WTC11 (cell line): ENCODE data around the gene SLC31A1. TPM values are rescaled to one million over a fixed set of nuclear protein-coding genes. Genes with fewer than 3 reads are reported as not detected.

ENCODE experiments used
- ATAC-seq: fragments of 200-7000 bp; cut with Tn5 transposase; 2 replicates; pipeline ENCODE4 v1.10.0; 2021; ENCODE audit warnings: mild to moderate bottlenecking, moderate library complexity
- CTCF ChIA-PET: fragments of 300-600 bp; sonication (Branson Sonifier 250); formaldehyde crosslinking; loops from one replicate; lab custom pipeline; 2021; ENCODE audit warnings: antibody characterized with exemption; lab: Charles Lee
- POLR2A ChIA-PET: fragments of 350-600 bp; sonication (Branson Sonifier 250); formaldehyde crosslinking; loops from one replicate; lab custom pipeline; 2021; ENCODE audit warnings: antibody characterized with exemption; lab: Charles Lee
- DNase-seq: peaks from one replicate; pipeline ENCODE4 v3.0.0; 2021; ENCODE audit warnings: low spot score
- H3K27ac Mint-ChIP-seq: 2 replicates; pipeline ENCODE4 v1.8.0; 2021; ENCODE audit warnings: mixed read lengths
- H3K27me3 Mint-ChIP-seq: 2 replicates; pipeline ENCODE4 v1.8.0; 2021; ENCODE audit warnings: low read depth, mild to moderate bottlenecking, moderate library complexity, mixed read lengths
- H3K36me3 Mint-ChIP-seq: 2 replicates; pipeline ENCODE4 v1.8.0; 2021; ENCODE audit warnings: mixed read lengths
- H3K4me1 Mint-ChIP-seq: 2 replicates; pipeline ENCODE4 v1.8.0; 2022; ENCODE audit warnings: mixed read lengths
- H3K4me3 Mint-ChIP-seq: 2 replicates; pipeline ENCODE4 v1.8.0; 2021; ENCODE audit warnings: mild to moderate bottlenecking, moderate library complexity, mixed read lengths
- H3K9me3 Mint-ChIP-seq: 2 replicates; pipeline ENCODE4 v1.8.0; 2021; ENCODE audit warnings: mixed read lengths
- ATF6 ChIP-seq: sonication (generic); formaldehyde crosslinking; IDR thresholded peaks from 2 replicates; pipeline ENCODE4 v1.8.1; 2023; ENCODE audit warnings: mild to moderate bottlenecking, missing genetic modification reagents
- E2F4 ChIP-seq: sonication (generic); formaldehyde crosslinking; IDR thresholded peaks from 2 replicates; pipeline ENCODE4 v1.8.1; 2022; ENCODE audit warnings: low read depth, mild to moderate bottlenecking, moderate library complexity, missing genetic modification reagents, borderline replicate concordance
- ERG ChIP-seq: fragments of 250-450 bp; sonication (Bioruptor Pico); IDR thresholded peaks from 2 replicates; pipeline ENCODE4 v1.8.0; 2021; ENCODE audit warnings: mild to moderate bottlenecking
- ETV6 ChIP-seq: sonication (generic); formaldehyde crosslinking; IDR thresholded peaks from 2 replicates; pipeline ENCODE4 v1.8.1; 2022; ENCODE audit warnings: mild to moderate bottlenecking, missing genetic modification reagents
- FOXK1 ChIP-seq: sonication (generic); formaldehyde crosslinking; IDR thresholded peaks from 2 replicates; pipeline ENCODE4 v1.8.0; 2022; ENCODE audit warnings: mild to moderate bottlenecking, moderate library complexity, missing genetic modification reagents
- FOXP1 ChIP-seq: sonication (generic); formaldehyde crosslinking; IDR thresholded peaks from 2 replicates; pipeline ENCODE4 v1.8.0; 2022; ENCODE audit warnings: missing genetic modification reagents, mild to moderate bottlenecking, moderate library complexity, borderline replicate concordance
- FOXP4 ChIP-seq: sonication (generic); formaldehyde crosslinking; IDR thresholded peaks from 2 replicates; pipeline ENCODE4 v1.8.0; 2022; ENCODE audit warnings: mild to moderate bottlenecking, missing genetic modification reagents
- IRF1 ChIP-seq: sonication (generic); formaldehyde crosslinking; IDR thresholded peaks from 2 replicates; pipeline ENCODE4 v1.8.0; 2023; ENCODE audit warnings: missing genetic modification reagents
- JUN ChIP-seq: sonication (generic); formaldehyde crosslinking; IDR thresholded peaks from 2 replicates; pipeline ENCODE4 v1.8.0; 2023; ENCODE audit warnings: mild to moderate bottlenecking, missing genetic modification reagents
- NR3C1 ChIP-seq: sonication (generic); formaldehyde crosslinking; conservative IDR thresholded peaks from 2 replicates; pipeline ENCODE4 v1.8.1; 2023; ENCODE audit warnings: low read depth, mild to moderate bottlenecking, missing genetic modification reagents
- PRRX2 ChIP-seq: fragments of 250-450 bp; sonication (Bioruptor Pico); IDR thresholded peaks from 2 replicates; pipeline ENCODE4 v1.8.0; 2021; ENCODE audit warnings: mild to moderate bottlenecking
- SMAD4 ChIP-seq: sonication (generic); formaldehyde crosslinking; IDR thresholded peaks from 2 replicates; pipeline ENCODE4 v1.8.0; 2022; ENCODE audit warnings: mild to moderate bottlenecking, missing genetic modification reagents
- TCF7 ChIP-seq: sonication (generic); formaldehyde crosslinking; IDR thresholded peaks from 2 replicates; pipeline ENCODE4 v1.8.0; 2022; ENCODE audit warnings: mild to moderate bottlenecking, low read depth, missing genetic modification reagents, moderate library complexity
- ZNF396 ChIP-seq: fragments of 250-450 bp; sonication (Bioruptor Pico); IDR thresholded peaks from 2 replicates; pipeline ENCODE4 v1.8.0; 2021; ENCODE audit warnings: mild to moderate bottlenecking, moderate library complexity, borderline replicate concordance
- total RNA-seq: library from RNA; stranded (reverse); gene quantifications from 3 replicates; pipeline ENCODE4 v1.2.3, GENCODE V29; 2021
- TF ChIP-seq, protein P1 (sequence below): sonication (generic); formaldehyde crosslinking; IDR thresholded peaks from 2 replicates; pipeline ENCODE4 v1.8.1; 2022; ENCODE audit warnings: low read depth, missing genetic modification reagents, borderline replicate concordance
- TF ChIP-seq, protein P2 (sequence below): sonication (generic); formaldehyde crosslinking; IDR thresholded peaks from 2 replicates; pipeline ENCODE4 v1.8.1; 2023; ENCODE audit warnings: mild to moderate bottlenecking, missing genetic modification reagents, moderate library complexity
- TF ChIP-seq, protein P3 (sequence below): sonication (generic); formaldehyde crosslinking; IDR thresholded peaks from 2 replicates; pipeline ENCODE4 v1.8.0; 2023; ENCODE audit warnings: mild to moderate bottlenecking, missing genetic modification reagents
- TF ChIP-seq, protein P4 (sequence below): sonication (generic); formaldehyde crosslinking; IDR thresholded peaks from 2 replicates; pipeline ENCODE4 v1.8.0; 2022; ENCODE audit warnings: missing genetic modification reagents
- TF ChIP-seq, protein P5 (sequence below): sonication (generic); formaldehyde crosslinking; conservative IDR thresholded peaks from 2 replicates; pipeline ENCODE4 v1.8.1; 2022; ENCODE audit warnings: mild to moderate bottlenecking, missing genetic modification reagents

The SLC31A1 gene
- total RNA-seq, 1 experiment from 2014 or later = 43.9 TPM

DNA sequence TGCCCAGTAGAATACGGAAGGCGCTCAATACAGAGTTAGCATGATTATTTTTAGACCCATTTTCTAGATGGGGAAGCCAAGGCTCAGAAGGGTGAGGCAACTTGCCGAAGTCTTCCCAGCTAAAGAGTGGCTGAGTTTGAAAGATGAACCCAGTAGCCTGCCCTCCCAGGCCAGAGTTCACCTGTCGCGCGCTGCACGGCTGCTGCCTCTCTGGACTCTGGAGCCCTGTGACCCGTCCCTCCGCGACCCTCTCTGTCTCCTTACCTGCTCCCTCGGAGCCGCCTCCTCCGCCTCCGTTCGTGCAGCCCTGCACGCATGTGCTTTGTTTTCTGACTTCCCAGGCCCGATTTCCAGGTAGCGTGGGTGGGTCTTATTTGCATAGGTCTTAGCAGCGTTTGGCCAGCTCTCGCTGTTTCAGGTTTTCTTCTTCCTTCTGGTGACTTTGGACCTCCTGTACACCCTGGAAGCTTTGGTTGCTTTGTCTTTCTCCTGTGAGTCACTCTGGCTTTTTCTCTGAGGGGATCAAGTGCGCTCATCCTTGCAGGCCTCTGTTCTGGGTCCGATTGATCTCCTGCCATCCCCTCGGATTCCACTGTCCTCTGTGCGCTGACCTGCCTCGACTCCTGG lies 81.6 kb downstream of the SLC31A1 start, which contains the start of gene RNF183:
Gene RNF183 (minus strand): TSS at position 585 of the 627 bp plus-strand sequence. CDS start 5,192 bp downstream, outside the sequence.
- peaks cover 9% of the 10 kb centered on the region; the same call in 1 of the 2 replicates for H3K4me1 Mint-ChIP-seq
- ChIA-PET CTCF (no interaction called here), POLR2A (no interaction called here)
- H3K27me3 Mint-ChIP-seq = no peaks in the 10 kb centered on the region
- peak; percentile 42 for ATAC-seq
- DNase-seq = no peak
- no peak within 1 kb of the TSS for H3K27ac Mint-ChIP-seq
- H3K9me3 Mint-ChIP-seq = no peaks in the 10 kb centered on the region
- H3K36me3 Mint-ChIP-seq = no peaks in the 10 kb centered on the region
- no peak within 1 kb of the TSS for H3K4me3 Mint-ChIP-seq
- TF ChIP-seq, protein P1, sequence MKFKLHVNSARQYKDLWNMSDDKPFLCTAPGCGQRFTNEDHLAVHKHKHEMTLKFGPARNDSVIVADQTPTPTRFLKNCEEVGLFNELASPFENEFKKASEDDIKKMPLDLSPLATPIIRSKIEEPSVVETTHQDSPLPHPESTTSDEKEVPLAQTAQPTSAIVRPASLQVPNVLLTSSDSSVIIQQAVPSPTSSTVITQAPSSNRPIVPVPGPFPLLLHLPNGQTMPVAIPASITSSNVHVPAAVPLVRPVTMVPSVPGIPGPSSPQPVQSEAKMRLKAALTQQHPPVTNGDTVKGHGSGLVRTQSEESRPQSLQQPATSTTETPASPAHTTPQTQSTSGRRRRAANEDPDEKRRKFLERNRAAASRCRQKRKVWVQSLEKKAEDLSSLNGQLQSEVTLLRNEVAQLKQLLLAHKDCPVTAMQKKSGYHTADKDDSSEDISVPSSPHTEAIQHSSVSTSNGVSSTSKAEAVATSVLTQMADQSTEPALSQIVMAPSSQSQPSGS = no peak
- TF ChIP-seq, protein P2, sequence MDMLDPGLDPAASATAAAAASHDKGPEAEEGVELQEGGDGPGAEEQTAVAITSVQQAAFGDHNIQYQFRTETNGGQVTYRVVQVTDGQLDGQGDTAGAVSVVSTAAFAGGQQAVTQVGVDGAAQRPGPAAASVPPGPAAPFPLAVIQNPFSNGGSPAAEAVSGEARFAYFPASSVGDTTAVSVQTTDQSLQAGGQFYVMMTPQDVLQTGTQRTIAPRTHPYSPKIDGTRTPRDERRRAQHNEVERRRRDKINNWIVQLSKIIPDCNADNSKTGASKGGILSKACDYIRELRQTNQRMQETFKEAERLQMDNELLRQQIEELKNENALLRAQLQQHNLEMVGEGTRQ (CRISPR knock-in tag) = no peak
- no peak for TF ChIP-seq JUN (CRISPR knock-in tag)
- no peak for TF ChIP-seq FOXP1 (CRISPR knock-in tag)
- TF ChIP-seq ERG = no peak
- TF ChIP-seq E2F4 = no peak
- TF ChIP-seq FOXK1 (CRISPR knock-in tag) = no peak
- no peak for TF ChIP-seq ATF6 (CRISPR knock-in tag)
- TF ChIP-seq, protein P3, sequence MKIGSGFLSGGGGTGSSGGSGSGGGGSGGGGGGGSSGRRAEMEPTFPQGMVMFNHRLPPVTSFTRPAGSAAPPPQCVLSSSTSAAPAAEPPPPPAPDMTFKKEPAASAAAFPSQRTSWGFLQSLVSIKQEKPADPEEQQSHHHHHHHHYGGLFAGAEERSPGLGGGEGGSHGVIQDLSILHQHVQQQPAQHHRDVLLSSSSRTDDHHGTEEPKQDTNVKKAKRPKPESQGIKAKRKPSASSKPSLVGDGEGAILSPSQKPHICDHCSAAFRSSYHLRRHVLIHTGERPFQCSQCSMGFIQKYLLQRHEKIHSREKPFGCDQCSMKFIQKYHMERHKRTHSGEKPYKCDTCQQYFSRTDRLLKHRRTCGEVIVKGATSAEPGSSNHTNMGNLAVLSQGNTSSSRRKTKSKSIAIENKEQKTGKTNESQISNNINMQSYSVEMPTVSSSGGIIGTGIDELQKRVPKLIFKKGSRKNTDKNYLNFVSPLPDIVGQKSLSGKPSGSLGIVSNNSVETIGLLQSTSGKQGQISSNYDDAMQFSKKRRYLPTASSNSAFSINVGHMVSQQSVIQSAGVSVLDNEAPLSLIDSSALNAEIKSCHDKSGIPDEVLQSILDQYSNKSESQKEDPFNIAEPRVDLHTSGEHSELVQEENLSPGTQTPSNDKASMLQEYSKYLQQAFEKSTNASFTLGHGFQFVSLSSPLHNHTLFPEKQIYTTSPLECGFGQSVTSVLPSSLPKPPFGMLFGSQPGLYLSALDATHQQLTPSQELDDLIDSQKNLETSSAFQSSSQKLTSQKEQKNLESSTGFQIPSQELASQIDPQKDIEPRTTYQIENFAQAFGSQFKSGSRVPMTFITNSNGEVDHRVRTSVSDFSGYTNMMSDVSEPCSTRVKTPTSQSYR (CRISPR knock-in tag) = no peak
- TF ChIP-seq IRF1 (CRISPR knock-in tag) = no peak
- TF ChIP-seq PRRX2 (CRISPR knock-in tag) = no peak
- TF ChIP-seq NR3C1 (CRISPR knock-in tag) = no peak
- TF ChIP-seq FOXP4 (CRISPR knock-in tag) = no peak
- TF ChIP-seq, protein P4, sequence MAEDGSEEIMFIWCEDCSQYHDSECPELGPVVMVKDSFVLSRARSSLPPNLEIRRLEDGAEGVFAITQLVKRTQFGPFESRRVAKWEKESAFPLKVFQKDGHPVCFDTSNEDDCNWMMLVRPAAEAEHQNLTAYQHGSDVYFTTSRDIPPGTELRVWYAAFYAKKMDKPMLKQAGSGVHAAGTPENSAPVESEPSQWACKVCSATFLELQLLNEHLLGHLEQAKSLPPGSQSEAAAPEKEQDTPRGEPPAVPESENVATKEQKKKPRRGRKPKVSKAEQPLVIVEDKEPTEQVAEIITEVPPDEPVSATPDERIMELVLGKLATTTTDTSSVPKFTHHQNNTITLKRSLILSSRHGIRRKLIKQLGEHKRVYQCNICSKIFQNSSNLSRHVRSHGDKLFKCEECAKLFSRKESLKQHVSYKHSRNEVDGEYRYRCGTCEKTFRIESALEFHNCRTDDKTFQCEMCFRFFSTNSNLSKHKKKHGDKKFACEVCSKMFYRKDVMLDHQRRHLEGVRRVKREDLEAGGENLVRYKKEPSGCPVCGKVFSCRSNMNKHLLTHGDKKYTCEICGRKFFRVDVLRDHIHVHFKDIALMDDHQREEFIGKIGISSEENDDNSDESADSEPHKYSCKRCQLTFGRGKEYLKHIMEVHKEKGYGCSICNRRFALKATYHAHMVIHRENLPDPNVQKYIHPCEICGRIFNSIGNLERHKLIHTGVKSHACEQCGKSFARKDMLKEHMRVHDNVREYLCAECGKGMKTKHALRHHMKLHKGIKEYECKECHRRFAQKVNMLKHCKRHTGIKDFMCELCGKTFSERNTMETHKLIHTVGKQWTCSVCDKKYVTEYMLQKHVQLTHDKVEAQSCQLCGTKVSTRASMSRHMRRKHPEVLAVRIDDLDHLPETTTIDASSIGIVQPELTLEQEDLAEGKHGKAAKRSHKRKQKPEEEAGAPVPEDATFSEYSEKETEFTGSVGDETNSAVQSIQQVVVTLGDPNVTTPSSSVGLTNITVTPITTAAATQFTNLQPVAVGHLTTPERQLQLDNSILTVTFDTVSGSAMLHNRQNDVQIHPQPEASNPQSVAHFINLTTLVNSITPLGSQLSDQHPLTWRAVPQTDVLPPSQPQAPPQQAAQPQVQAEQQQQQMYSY (CRISPR knock-in tag) = no peak
- TF ChIP-seq, protein P5, sequence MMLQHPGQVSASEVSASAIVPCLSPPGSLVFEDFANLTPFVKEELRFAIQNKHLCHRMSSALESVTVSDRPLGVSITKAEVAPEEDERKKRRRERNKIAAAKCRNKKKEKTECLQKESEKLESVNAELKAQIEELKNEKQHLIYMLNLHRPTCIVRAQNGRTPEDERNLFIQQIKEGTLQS = no peak
- no peak for TF ChIP-seq SMAD4
- no peak for TF ChIP-seq ZNF396 (CRISPR knock-in tag)
- no peak for TF ChIP-seq ETV6 (CRISPR knock-in tag)
- no peak for TF ChIP-seq TCF7 (CRISPR knock-in tag)
